K562 (cell line): ENCODE results near the gene NBEAL1. TPM values are rescaled to one million over a fixed set of nuclear protein-coding genes. Genes with fewer than 3 reads are reported as not detected.

ENCODE experiments used
- ATAC-seq: fragments of 200-7000 bp; cut with Tn5 transposase; 3 replicates; pipeline ENCODE4 v1.9.1; 2020; ENCODE audit warnings: moderate library complexity
- BruUV-seq: library from RNA; stranded (reverse); fragments of 400-500 nt; replicated peaks from 2 replicates; lab custom pipeline; 2021; lab: Mats Ljungman, UMichigan
- CTCF ChIA-PET: fragments of 300-600 bp; formaldehyde crosslinking; extraction: SDS; loops from one replicate; lab custom pipeline; 2021; ENCODE audit warnings: low intra/inter-chr PET ratio; lab: Yijun Ruan, JAX
- POLR2A ChIA-PET: fragments of 300-600, 350-650 bp; sonication (Branson Sonifier 250); formaldehyde crosslinking; extraction: SDS; loops from one replicate; lab custom pipeline; 2021; ENCODE audit warnings: antibody characterized with exemption, inconsistent platforms; lab: Yijun Ruan, JAX
- DNase-seq, 4 experiments: peaks; one replicate each; pipeline versions ENCODE4 v3.0.0 to v3.0.0-alpha.2; 2011 to 2018; ENCODE audit warnings: low spot score in 3 of 4, mixed read lengths in 3 of 4; ENCODE audit errors: extremely low read depth in 1 of 4
- FAIRE-seq: peaks from 2 replicates; lab custom pipeline; 2011; peaks lifted over from hg19 to GRCh38; lab: Jason Lieb, UNC
- H2AFZ ChIP-seq: 2 replicates; pipeline ENCODE4 v1.6.0; 2011; ENCODE audit warnings: low read depth, low read length, control low read depth, inconsistent platforms
- H3K27ac ChIP-seq: fragments of 200-600 bp; 3 replicates; pipeline ENCODE4 v1.8.0; 2011; ENCODE audit warnings: low read depth, mild to moderate bottlenecking, control low read depth, inconsistent platforms, low read length, moderate library complexity, mixed read lengths; ENCODE audit errors: extremely low read depth
- H3K27me3 ChIP-seq, 2 experiments: fragments of 300-600 bp in 1 of 2; 2 replicates in 1 of 2; 3 replicates in 1 of 2; pipeline versions ENCODE4 v1.6.0 to v1.8.0; 2011; ENCODE audit warnings: inconsistent platforms in 2 of 2, low read length in 2 of 2, mild to moderate bottlenecking in 1 of 2, mixed read lengths in 1 of 2, moderate library complexity in 1 of 2; ENCODE audit not compliant: control insufficient read depth in 2 of 2, insufficient read depth in 2 of 2
- H3K36me3 ChIP-seq: fragments of 300-600 bp; 3 replicates; pipeline ENCODE4 v1.8.0; 2011; ENCODE audit warnings: mild to moderate bottlenecking, low read length, inconsistent platforms; ENCODE audit not compliant: control insufficient read depth, insufficient read depth
- H3K4me1 ChIP-seq, 2 experiments: fragments of 200-600 bp in 1 of 2; replicated peaks in 1 of 2; 2 replicates in 1 of 2; 3 replicates in 1 of 2; pipeline versions ENCODE4 v1.5.1 to v1.8.0; 2011; ENCODE audit warnings: inconsistent platforms in 2 of 2, low read length in 2 of 2, mild to moderate bottlenecking in 1 of 2, mixed read lengths in 1 of 2, moderate library complexity in 1 of 2; ENCODE audit not compliant: control insufficient read depth in 2 of 2, insufficient read depth in 2 of 2
- H3K4me2 ChIP-seq: 2 replicates; pipeline ENCODE4 v1.6.1; 2011; ENCODE audit warnings: low read length, control low read depth, inconsistent platforms, mixed read lengths; ENCODE audit not compliant: insufficient read depth
- H3K4me3 ChIP-seq: fragments of 200-600 bp; sonication (generic), shearing (Covaris generic); 2 replicates; pipeline ENCODE4 v1.5.1; 2016; ENCODE audit warnings: control low read depth, inconsistent platforms
- H3K79me2 ChIP-seq: fragments of 200-600 bp; 3 replicates; pipeline ENCODE4 v1.8.0; 2011; ENCODE audit warnings: low read length, inconsistent platforms; ENCODE audit not compliant: control insufficient read depth, insufficient read depth
- H3K9ac ChIP-seq, 2 experiments: 2 replicates each; pipeline versions ENCODE4 v1.6.0 to v1.6.1; 2011; ENCODE audit warnings: low read depth in 2 of 2, low read length in 2 of 2, control low read depth in 1 of 2, inconsistent platforms in 1 of 2, mild to moderate bottlenecking in 1 of 2, mixed read lengths in 1 of 2; ENCODE audit not compliant: insufficient read depth in 1 of 2
- H3K9me1 ChIP-seq: one replicate; pipeline ENCODE4 v1.6.0; 2011; ENCODE audit warnings: inconsistent platforms, mild to moderate bottlenecking, low read length, moderate library complexity; ENCODE audit not compliant: control insufficient read depth, insufficient read depth
- H3K9me3 ChIP-seq: replicated peaks from 2 replicates; pipeline ENCODE4 v1.5.1; 2011; ENCODE audit warnings: low read depth, low read length, inconsistent platforms; ENCODE audit not compliant: control insufficient read depth, insufficient read depth
- H4K20me1 ChIP-seq: replicated peaks from 2 replicates; pipeline ENCODE4 v1.6.1; 2011; ENCODE audit warnings: low read length, inconsistent platforms, mixed read lengths; ENCODE audit not compliant: control insufficient read depth, insufficient read depth
- CLOCK ChIP-seq: fragments of 250-450 bp; sonication (Bioruptor Pico); IDR thresholded peaks from 2 replicates; pipeline ENCODE4 v1.4.0; 2020; ENCODE audit warnings: mild to moderate bottlenecking, moderate library complexity, borderline replicate concordance
- RBM25 ChIP-seq: fragments of 200-400 bp; formaldehyde crosslinking; IDR thresholded peaks from 2 replicates; pipeline ENCODE4 v1.6.1; 2018; ENCODE audit warnings: low read length, low read depth, moderate library complexity; ENCODE audit not compliant: severe bottlenecking
- TEAD4 ChIP-seq, 2 experiments: sonication (generic) in 1 of 2; formaldehyde crosslinking in 1 of 2; IDR thresholded peaks; 2 replicates each; pipeline versions ENCODE4 v1.6.1 to v1.8.0; 2012 to 2022; ENCODE audit warnings: borderline replicate concordance in 1 of 2, inconsistent platforms in 1 of 2, low read length in 1 of 2, mild to moderate bottlenecking in 1 of 2, missing genetic modification reagents in 1 of 2
- ZNF121 ChIP-seq: sonication (generic); formaldehyde crosslinking; conservative IDR thresholded peaks from 2 replicates; pipeline ENCODE4 v1.8.0; 2022; ENCODE audit warnings: missing genetic modification reagents
- WGBS: fragments of 100-300 bp; shearing (Covaris generic); methylation state at CpG from one replicate; pipeline ENCODE4 v1.1.6; 2016; ENCODE audit warnings: low coverage, mixed read lengths; ENCODE audit not compliant: insufficient coverage; ENCODE audit errors: missing lambda C conversion rate; 5-methylcytosine and 5-hydroxymethylcytosine counted together
- in situ Hi-C: fragments of 300-500 bp; cut with MboI; formaldehyde crosslinking; loops from 4 replicates; pipeline ENCODE4 v1.15.0; 2018; ENCODE audit warnings: inconsistent platforms, mixed read lengths
- intact Hi-C: fragments of 100-400 bp; cut with micrococcal nuclease; formaldehyde crosslinking; loops from 2 replicates; pipeline ENCODE4 v1.14.2; 2022
- polyA plus RNA-seq, 8 experiments: library from polyadenylated mRNA; depleted of rRNA in 4 of 8; stranded (reverse) in 5 of 8; unstranded in 3 of 8; fragments of >200 nt; fragmentation: Nextera tagmentation in 2 of 8; fragmentation: Illumina TruSeq in 1 of 8; extraction: Ambion mirVana in 2 of 8; extraction: Trizol in 1 of 8; gene quantifications; 2 replicates each; pipeline versions ENCODE4 v1.2.1 to v1.2.3, GENCODE V29; 2011 to 2014; ENCODE audit warnings: inconsistent platforms in 1 of 8, missing spikeins in 1 of 8
- total RNA-seq, 7 experiments: library from RNA; depleted of rRNA in 6 of 7; stranded (reverse); fragments of >200 nt in 6 of 7; fragmentation: Illumina TruSeq in 2 of 7; extraction: Trizol in 2 of 7; gene quantifications; 2 replicates each; pipeline versions ENCODE4 v1.2.1 to v1.2.3, GENCODE V29; 2011 to 2021; ENCODE audit warnings: low replicate concordance in 1 of 7

NBEAL1 gene
- total and polyA plus RNA-seq, 9 of the 15 experiments (the other 6 are each of a cell fraction or from before 2014, with no cell fraction given): 2.1 to 13.5 (median 7.3) TPM

GRCh38 chr2:203043226-203043625, 28.6 kb downstream of the NBEAL1 start (continued):
- no peak for TF ChIP-seq CLOCK (CRISPR knock-in tag)

- FAIRE-seq (no peak), DNase-seq (no peak), ATAC-seq (no peak)
- ChIA-PET CTCF (no interaction called here), POLR2A (interaction anchor here (0.7 to 1.2 kb wide), 2 partner anchors 112 to 122 kb away, joined by 3 to 4 read pairs; no protein-coding TSS in a partner anchor)
- H3K9me1 ChIP-seq: no peaks in the 10 kb centered on the region
- H2AFZ ChIP-seq: no peak overlapping the region
- no peaks in the 10 kb centered on the region for H3K79me2 ChIP-seq
- no peak overlapping the region for H3K4me2 ChIP-seq
- in situ Hi-C loops: no loop called here
- TF ChIP-seq ZNF121 (CRISPR knock-in tag): peak; percentile 82
- no peak for TF ChIP-seq TEAD4 (IDR thresholded peaks at IDR 0.05; ENCODE audit: low read length)
- no peak for TF ChIP-seq TEAD4 (CRISPR knock-in tag; IDR thresholded peaks at IDR 0.05; ENCODE audit: borderline replicate concordance)
- peak; percentile 51 for TF ChIP-seq RBM25
- no peak overlapping the region for H3K4me3 ChIP-seq
- no peaks in the 10 kb centered on the region for H3K9me3 ChIP-seq
- no TSS peak for BruUV-seq
- 100% methylated on average over 1 of the region's 1 CpG for WGBS
- H3K27ac ChIP-seq: no peak overlapping the region
- H3K36me3 ChIP-seq: peaks cover 7% of the 10 kb centered on the region; the same call in 1 of the 3 replicates
- no peaks in the 10 kb centered on the region for H3K4me1 ChIP-seq
- H3K9ac ChIP-seq: no peak overlapping the region
- H4K20me1 ChIP-seq: no peaks in the 10 kb centered on the region
- no peaks in the 10 kb centered on the region for H3K27me3 ChIP-seq
- intact Hi-C loops: no loop called here
Observed at GRCh38 chr2:203045867-203046266, 31.2 kb downstream of the NBEAL1 start.
